Activated CD8-positive, alpha-beta memory T cell treated with anti-CD3 and anti-CD28 coated beads, Interleukin-2, amount 50 U/mL, for 1 hour (primary cell): ENCODE measurements around the gene SH3TC2.

Source experiments
- DNase-seq: peaks from one replicate; pipeline ENCODE4 v3.0.0-alpha.2; 2020; ENCODE audit errors: extremely low read depth

Gene SH3TC2

GRCh38 chr5:149028984-149029383 is 33.9 kb downstream of the SH3TC2 start:
- DNase-seq = no peak

- no peak for DNase-seq
Measured at GRCh38 chr5:149028161-149028560, 34.7 kb downstream of the SH3TC2 start.

- no peak for DNase-seq
Measured at GRCh38 chr5:149027636-149028035, 35.2 kb downstream of the SH3TC2 start.

GRCh38 chr5:149024943-149025342 is 37.9 kb downstream of the SH3TC2 start:
- no peak for DNase-seq

- DNase-seq = no peak
Measured at GRCh38 chr5:149024477-149024876, 38.4 kb downstream of the SH3TC2 start.

GRCh38 chr5:149022200-149022599 is 40.7 kb downstream of the SH3TC2 start:
- DNase-seq = no peak

GRCh38 chr5:149019679-149020078 is 43.2 kb downstream of the SH3TC2 start:
- DNase-seq = no peak

- DNase-seq = no peak
Measured at GRCh38 chr5:149018909-149019443, 43.9 kb downstream of the SH3TC2 start.

GRCh38 chr5:149017636-149018035 is 45.2 kb downstream of the SH3TC2 start:
- no peak for DNase-seq

- no peak for DNase-seq
Measured at GRCh38 chr5:149015561-149015960, 47.3 kb downstream of the SH3TC2 start.

GRCh38 chr5:149015126-149015525 is 47.7 kb downstream of the SH3TC2 start:
- DNase-seq = no peak

GRCh38 chr5:149014571-149015031 is 48.3 kb downstream of the SH3TC2 start:
- DNase-seq = no peak

GRCh38 chr5:149013796-149014195 is 49.1 kb downstream of the SH3TC2 start:
- DNase-seq = no peak

GRCh38 chr5:149012350-149012749 is 50.5 kb downstream of the SH3TC2 start:
- DNase-seq = no peak

- DNase-seq = no peak
Measured at GRCh38 chr5:149011728-149012127, 51.1 kb downstream of the SH3TC2 start.

GRCh38 chr5:149011084-149011483 is 51.8 kb downstream of the SH3TC2 start:
- no peak for DNase-seq

GRCh38 chr5:149007174-149007573 is 55.7 kb downstream of the SH3TC2 start:
- no peak for DNase-seq

GRCh38 chr5:149006426-149006825 is 56.4 kb downstream of the SH3TC2 start:
- no peak for DNase-seq

- DNase-seq = no peak
Measured at GRCh38 chr5:149005077-149005892, 57.6 kb downstream of the SH3TC2 start.

GRCh38 chr5:149004559-149004958 is 58.3 kb downstream of the SH3TC2 start:
- DNase-seq = no peak

- DNase-seq = no peak
Measured at GRCh38 chr5:149002761-149003689, 59.8 kb downstream of the SH3TC2 start.

- DNase-seq = no peak
Measured at GRCh38 chr5:149002053-149002452, 60.8 kb downstream of the SH3TC2 start.
